HTR-8/SVneo (cell line): ENCODE results near the gene CDH4.
A peak's percentile ranks its signal among the peaks of the same experiment; 100 is the strongest.

Experiments
- DNase-seq: peaks from one replicate; pipeline ENCODE4 v3.0.0; 2011; ENCODE audit warnings: low spot score, mixed read lengths; ENCODE audit not compliant: insufficient read length
- FAIRE-seq: peaks from 2 replicates; lab custom pipeline; 2011; peaks lifted over from hg19 to GRCh38; lab: Jason Lieb, UNC

The CDH4 gene

DNA sequence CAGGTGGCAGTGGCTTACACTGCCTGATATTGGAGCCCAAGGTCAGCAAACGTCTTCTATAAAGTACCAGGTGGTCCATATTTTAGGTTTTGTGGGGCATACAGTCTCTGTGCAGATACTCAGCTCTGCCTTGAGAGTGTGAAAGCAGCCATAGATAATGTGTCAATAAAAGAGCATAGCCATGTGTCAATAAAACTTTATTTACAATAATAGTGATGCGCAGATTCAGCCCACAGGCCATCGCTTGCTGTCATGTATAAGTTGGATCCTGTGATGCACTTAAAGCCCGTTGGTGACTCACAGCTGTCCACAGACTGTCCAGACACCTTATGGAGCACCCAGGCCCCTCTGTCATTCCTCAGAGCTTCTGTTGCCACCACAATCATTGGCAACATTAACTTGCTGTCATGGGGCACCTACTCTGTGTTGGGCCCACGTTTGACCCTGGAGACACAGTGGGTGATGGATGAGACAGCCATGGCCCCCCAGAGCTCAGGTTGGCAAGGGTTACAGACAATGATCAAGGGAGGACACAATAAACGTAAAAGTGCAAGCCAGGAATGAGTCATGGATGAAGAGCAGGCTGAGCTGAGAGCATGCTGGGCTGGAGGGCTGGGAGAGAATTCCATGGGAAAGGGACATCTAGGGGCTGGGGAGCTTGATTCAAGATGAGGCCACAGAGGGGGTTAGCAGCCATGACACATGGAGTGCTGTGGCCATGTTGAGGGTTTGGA lies 640.0 kb downstream of the CDH4 start:
- DNase-seq (no peak), FAIRE-seq (peak; percentile 76)

DNA sequence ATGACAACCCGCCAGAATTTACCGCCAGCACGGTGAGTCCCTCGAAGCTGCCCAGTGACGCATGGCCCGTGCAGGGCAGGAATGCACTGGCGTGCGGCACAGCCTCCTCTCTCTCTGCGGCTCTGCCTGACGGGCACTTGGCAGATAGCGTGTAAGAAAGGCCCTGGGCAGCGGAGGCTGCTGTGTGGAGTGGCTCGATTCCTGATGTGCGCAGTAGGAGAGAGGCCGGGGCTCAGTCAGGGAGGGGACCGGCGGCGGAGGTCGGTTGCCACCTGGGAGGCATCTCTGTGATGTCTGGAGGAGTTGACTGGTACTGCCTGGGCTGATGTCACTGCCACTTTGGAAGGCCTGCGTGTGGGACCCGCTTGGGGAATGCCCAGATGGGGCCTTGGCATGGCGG lies 643.0 kb downstream of the CDH4 start:
- DNase-seq (no peak), FAIRE-seq (peak; percentile 26)

DNA sequence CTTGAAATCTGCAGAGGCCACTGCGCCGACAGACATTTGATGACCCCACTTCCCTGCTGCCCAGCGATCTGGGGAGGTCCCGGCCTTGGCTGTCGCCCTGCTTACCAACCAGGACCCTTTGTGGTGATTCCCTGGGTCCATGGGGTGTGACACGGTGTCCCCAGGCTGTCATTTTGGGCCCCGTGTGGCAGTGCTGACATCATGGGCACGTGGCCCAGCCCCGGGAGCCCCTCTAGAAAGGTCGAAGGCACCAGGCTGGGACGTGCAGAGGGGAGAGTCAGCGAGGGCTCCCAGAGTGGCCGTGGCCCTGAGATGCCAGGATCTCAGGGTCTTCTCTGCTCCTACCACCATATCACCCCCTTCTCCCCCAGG lies 643.6 kb downstream of the CDH4 start:
- FAIRE-seq (peak; percentile 65), DNase-seq (no peak)

DNA sequence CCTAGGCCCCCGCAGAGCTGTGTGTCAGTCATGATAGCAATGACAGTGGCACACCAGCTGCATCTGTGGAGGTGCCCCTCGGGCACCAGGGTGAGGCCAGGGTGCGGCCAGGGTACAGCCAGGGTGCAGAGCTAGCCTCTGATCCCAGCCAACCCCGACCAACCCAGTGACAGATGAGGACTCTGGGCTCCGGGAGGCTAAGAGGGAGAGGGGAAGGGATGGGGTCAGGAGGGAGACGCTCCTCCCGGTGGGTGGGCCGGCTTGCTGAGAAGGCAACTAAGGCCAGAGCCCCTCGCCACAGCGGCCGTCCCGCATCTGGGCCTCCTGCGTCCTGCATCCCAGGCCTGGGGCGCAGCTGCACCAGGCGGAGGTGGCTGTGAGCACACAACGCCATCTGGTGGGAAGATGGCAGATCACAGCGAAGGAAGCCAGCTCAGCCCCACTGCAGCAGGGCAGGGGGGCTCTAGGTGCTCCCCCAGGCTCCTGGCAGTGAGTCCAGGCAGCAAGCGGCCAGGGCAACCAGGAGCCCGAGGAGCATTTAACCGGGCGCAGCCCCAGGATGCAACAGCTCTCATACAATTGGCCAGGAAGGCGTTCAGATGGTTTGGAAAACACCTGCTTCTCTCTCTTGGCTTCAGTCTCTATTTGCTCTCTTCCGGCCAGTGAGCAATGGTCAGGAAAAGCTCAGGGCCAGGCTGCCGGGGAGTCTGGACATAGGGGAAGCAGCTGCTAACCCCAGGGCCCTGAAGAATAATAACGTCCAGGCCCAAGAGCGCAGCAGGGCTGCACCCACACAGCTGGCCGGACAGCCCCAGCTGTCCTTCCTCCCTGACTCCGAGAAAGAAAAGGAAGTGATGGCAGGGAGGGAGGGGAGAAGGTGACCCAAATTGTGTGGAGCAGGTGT lies 644.2 kb downstream of the CDH4 start:
- peak; percentile 100 for FAIRE-seq
- DNase-seq = peak; percentile 98

DNA sequence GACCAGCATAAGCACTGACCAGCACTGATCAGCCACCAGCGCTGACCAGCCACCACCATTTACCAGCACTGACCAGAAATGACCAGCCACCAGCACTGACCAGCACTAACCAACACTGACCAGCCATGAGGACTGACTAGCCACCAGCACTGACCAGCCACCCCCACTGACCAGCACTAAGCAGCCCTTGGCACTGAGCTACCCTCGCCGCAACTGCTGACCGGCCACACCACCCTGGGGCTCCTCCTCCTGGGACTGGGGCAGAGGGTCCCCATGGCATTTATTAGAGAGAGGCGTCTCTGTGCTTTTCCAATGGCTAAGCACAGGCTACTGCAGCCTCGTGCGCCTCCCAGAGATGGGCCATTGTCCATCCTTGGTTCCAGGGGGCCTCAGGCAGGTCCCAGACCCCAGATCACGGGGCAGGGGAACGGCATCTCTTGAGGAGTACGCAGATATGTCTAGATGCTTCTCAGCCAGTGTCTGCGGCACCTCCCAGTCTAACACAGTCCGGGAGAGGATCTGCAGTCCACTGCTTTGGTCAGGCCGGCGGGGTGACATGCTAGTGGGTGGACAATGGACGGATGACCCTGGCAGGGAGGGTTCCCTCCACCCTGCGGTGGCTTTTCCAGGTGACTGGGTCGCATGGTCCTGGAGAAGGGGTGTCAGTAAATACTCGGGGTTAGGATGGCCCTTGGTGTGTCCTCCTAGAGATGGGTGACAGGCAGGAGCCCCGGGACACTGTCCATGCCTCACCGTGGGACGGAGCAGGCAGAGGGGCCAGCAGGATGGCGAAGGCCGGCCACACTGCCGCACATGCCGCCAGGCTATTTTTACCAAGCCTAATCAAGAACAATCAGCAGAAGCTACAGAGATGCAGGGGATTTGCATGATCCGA lies 645.6 kb downstream of the CDH4 start:
- FAIRE-seq (peak; percentile 58), DNase-seq (no peak)

DNA sequence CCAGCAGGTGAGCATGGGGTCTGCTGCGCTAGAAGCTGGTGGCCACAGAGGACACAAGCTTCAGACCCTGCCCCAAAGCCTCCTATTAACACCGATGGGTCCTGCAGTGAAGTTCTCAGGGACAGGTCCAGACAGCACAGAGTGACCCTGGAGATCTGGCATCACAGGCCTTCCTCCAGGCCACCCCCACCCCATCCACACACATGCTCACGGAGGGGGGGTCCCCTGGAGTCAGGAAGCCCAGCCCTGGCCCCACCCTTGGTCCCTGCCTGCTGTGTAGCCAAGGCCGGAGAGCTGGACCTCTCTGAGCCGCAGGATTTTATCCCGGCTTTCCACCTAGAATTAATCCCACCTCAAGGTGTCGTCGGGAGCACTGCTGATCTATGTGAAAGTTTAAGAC lies 646.3 kb downstream of the CDH4 start:
- FAIRE-seq = no peak
- DNase-seq = no peak

DNA sequence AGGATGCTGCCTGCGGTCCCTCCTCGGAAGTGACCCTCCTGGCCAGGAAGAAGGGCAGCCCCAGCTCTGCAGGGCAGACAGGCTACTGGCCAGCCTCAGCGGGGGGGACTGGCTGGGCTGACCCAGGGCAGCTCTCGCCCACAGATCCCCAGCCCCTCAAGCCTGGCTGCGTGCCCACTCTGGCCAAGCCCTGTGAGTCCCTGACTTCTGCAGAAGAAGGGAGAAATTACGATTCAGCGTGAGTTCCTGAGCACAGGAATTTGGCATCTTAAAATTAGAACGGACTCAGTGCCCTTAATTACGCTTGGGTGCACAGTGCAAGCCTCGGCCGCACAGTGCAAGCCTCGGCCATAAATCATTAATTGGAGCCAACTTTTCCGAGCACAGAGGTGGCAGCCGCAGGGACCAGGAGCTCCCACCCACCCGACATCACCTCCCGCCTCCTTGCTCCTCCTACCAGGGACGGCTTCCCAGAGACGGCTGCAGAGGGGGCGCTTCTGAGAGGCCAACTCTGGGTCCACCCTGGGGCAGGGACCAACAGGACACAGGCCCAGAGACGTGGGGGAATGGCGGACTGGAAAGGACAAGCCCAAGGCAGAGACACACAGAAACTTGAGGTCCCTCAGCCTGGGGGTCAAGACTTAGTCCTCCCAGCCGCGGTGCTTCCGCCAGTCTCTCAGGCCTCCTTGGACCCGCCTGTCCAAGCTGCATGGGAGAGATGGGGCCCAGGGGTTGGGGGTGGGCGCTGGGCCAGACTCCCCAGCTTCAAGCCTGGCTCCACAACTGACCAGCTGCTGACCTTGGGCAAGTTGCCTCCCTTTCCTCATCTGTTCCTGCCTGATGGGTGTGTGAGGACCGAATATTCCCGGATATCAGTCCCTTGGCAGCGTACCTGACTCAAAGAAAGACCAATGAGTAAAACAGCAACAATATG lies 648.2 kb downstream of the CDH4 start:
- peak; percentile 54 for FAIRE-seq
- DNase-seq = no peak

DNA sequence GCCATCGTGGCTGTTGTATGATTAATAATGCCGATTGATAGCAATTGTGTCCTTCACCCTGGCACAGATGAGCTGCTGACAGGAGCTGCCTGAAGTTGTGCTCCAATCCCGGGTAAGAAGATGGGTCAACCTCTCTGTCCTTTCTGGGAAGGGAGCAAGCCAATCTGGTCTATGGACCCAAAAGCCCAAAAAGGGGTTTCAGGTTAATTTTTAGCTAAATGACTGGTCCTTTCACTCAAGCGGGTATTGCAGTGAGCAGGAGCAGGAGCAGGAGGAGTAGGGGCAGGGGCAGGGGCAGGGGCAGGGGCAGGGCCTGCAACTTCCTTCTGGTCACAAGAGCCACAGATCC lies 648.9 kb downstream of the CDH4 start:
- DNase-seq (no peak), FAIRE-seq (no peak)

DNA sequence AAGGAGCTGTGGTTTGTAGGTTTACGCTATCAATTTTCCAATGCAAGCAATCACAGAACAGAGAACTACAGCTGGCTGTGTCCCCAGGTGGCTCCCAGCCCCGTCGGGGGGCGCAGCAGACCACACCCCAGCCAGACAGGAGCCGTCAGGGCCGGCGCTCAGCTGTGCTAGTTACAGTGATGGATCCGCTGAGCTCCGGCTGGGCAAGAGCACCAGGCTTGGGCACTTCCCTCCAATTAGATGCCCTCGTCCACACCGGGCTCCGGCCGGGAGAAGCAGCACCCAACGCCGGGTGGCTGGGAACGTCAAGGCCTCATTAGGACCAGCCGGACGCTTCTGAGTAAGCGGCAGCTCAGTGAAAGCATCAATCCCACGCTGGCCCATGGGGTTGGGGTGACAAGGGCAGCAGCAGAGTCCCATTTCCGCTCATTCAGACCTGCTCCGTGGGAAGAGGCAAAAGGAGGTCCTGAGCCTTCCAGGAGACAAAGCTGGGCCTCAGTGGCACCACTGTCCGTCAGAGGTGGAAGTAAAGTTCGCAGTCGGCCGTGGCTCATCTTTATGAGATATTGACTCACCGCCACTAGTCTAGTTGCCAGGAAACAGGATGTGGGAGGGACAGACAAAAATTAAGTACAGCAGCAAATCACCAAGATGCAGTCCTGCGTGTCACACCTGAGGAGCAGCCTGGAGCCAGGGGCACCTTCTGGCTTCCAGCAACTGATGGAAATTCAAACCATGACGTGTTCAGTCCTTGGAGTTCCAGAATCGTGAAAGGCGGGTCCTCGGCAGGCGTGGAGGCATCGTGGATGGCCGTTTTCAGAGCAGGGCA lies 649.5 kb downstream of the CDH4 start:
- peak; percentile 93 for FAIRE-seq
- DNase-seq = no peak

DNA sequence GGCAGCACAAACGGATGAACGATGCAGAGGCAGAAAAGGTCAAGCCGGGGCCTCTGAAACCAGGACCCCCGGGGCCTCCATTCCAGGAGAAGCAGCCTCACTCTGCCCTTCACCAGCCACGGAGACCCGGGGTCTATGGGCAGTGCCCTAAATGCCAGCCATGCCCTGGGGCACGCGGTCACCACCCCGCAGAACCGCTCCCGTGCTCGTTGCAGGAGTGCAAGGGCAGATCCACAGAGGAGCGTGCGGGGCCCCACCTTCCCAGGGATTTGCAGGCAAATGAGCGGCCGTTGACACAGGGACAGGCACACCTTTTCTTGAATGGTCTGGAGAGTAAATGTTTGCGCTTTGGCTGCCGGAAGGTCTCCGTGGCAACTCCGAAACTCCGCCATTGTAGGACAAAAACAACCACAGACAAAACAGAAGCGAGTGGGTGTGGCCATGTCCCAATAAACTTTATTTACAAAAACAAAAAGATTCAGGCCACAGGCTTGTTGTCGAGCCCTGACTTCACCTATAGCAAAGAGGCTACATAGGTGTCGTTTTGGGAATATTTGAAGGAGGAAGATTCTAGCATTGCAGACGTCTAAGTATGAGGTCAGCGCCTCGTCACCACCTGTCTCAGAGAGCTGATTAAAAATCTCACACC lies 650.3 kb downstream of the CDH4 start:
- FAIRE-seq (no peak), DNase-seq (no peak)

DNA sequence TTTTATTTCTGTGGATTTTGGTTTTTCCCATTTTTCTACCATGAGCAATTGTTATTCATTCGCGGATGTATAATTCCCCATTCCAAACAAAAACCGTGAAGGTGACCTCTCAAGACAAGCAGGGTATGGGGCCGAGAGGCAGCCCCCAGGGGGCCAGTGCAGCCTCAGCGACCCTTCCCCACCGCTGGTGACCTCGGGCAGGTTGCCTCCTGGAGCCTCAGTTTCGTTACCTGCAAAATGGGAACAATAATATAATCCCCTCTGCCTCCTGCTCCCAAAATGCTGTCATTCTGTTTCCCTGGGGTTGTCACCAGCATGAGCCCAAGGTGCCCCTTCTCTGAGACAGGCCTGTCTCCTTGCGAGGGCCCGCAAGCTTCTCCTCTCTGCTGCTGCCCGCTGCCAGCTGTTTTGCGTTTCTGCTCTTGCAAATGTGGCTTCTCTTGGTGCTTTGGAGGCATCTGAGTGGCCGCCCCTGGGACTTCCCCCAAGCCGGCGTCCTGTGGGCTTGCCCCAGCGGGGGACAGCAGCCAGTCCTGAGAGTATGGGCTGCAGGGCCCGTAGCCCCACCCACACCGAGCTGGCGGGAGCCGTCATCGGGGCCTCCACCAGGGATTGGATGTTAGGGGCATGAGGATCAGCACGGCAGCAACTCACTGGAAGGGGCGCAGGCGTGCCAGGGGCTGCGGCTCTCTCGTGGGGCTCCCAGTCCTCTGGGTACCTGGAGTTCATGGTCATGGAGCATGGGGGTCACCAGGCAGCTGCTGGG lies 651.7 kb downstream of the CDH4 start:
- FAIRE-seq = no peak

DNA sequence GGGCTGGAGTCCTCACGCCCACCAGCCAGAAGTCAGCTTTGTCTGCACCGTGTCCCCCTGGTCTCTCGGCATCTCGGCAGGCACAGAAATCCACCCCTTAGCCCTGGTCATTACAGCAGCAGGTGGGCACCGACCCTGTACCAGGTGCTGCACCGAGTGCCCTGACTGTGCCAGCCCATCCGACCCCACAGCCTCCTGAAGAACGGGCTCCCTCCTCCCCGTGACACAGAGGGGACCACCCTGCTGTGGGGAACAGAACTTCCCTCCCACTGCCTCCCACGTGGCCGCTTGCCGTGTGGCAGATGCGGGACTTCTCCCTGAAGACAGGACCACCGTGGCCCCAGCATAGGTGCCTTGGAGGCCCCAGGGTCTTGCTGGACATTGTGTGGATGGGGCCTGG lies 652.4 kb downstream of the CDH4 start:
- peak; percentile 57 for FAIRE-seq
- no peak for DNase-seq

More for the DNA sequence above, 651.7 kb downstream of the CDH4 start:
- no peak for DNase-seq

DNA sequence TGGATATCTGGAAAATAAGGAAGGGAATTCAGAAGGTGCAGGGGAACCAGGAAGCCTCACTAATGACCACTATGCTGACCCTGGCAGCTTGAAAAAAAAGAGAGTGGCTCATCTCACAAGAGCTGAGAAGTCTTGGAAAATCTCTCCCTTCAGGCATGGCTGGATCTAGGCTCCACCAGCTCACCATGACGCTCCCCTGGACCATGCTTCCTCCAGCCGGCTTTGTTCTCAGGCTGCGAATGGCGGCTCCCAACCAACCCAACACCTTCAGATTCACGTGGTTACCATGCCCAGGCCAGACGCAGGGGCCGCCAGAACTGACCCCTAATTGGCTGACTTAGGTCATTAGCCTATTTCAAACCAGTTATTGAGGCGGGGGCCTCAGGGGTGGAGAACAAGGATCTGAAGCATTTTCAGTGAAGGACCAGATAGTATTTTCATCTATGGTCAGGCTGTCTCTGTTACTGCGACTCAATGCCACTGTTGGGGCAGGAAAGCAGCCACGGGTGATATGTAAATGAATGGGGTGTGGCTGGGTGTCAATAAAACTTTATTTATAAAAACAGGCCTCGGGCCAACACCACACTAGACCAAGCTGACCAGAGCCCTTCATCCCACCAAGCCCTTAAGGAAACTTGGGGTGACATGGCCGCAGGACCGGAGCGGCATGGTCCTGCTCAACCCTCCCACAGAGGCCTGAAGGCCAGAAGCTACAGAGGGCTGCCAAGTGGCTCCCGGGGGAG lies 653.9 kb downstream of the CDH4 start:
- FAIRE-seq (no peak), DNase-seq (no peak)

DNA sequence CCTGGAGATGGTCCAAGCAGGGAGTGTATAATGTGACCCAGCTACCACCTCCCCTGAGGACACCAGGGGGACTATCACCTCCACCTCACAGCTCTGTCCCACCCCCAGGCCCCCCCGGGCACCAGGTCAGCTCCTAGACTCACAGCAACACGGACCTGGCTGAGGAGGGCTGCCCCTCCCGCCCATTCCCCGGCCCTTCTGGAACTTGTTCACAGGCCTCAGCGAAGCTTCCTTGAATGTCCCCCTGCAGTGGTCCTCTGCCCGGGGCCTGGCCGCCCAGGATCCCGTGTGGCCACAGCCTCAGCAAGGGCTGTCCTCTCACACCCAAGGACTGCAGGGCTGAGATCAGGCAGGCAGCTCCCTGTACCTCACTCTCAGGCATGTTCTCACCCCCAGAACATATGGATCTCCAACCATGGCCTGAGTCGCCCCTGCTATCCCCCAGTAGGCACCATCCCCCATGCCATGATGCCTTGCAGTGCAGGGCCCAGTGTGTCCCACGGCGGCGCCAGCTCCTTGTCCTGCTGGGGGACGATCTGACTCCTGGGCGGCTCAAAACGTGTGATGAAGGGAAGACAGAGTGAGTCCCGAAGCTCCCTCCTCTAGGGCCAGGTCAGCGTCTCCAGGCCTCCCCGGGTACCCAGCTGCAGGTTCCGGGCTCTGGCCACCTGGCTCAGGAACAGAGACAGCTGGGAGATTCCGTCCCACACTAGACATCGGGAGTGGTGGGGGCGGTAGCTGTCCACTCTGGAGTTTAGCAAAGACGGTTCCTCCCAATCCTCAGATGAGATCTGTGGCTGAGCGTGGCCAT lies 655.2 kb downstream of the CDH4 start:
- no peak for DNase-seq
- peak; percentile 51 for FAIRE-seq

DNA sequence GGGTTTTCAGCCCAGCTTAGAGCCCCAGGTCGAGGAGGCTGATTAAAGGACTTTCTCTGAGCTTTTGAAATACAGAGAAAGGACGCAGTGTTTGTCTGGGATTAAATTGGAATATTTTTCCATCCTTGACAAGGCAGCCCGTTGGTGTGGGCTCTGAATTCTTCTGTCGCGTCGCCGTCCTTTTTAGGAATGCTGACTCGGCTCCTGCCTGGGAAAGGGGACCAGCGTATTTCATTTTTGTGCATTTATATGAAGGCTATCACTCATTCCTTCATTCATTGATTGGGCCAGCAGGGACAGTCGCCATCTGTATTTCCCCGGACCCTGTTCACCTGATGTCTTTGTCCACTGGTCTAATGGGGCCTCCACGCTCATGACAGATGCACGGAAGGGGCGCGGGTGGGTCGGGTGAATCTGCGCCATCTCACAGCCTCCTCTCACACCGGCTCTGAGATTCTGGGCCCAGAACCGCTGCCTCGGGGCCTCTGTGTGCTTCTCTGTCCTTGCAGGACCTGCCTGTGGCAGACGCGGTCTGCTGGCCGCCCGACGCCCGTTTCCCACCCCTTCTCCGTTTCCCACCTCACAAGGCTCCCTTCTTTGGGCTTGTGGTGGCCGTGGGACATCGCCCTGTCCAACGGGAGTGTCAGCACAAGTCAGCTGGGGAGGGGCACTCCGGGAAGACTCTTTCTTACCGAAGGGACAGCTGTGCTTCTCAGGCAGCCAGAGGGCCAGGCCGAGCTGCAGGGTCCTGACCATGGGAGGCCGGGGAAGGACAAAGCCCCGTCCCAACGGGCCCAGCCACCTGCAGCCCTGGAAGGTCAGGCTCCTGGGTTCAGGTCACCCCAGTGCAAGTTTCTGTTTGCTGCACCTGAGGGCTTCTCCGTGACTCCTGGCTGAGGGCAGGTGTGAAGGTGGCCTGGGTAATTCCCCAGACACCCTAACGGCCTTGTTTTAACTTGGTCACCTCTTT lies 656.3 kb downstream of the CDH4 start:
- no peak for DNase-seq
- peak; percentile 33 for FAIRE-seq
